ENCODE measurements around the gene VPS13C. TPM values are rescaled to one million over a fixed set of nuclear protein-coding genes. Genes with fewer than 3 reads are reported as not detected.

VPS13C gene
- total RNA-seq, 1 donor from 2014 or later: 60.2 TPM

Other genes with a start within 250 kb of the VPS13C start
- gene C2CD4A, start 6.5 kb upstream of the VPS13C start, total RNA-seq: not detected in 2 replicates
- not detected in 2 replicates for gene C2CD4B, start 104.8 kb upstream of the VPS13C start, total RNA-seq

All from osteocyte (in vitro differentiated cells).